Neural progenitor cell (in vitro differentiated cells): Measurements from ENCODE around the gene HSPA12A. TPM values are rescaled to one million over a fixed set of nuclear protein-coding genes. Genes with fewer than 3 reads are reported as not detected.

Experiments used
- DNase-seq: peaks from one replicate; pipeline ENCODE4 v3.0.0-alpha.2; 2016; ENCODE audit warnings: low spot score
- H2AFZ ChIP-seq: fragments of 200-600 bp; sonication (generic); replicated peaks from 2 replicates; pipeline ENCODE4 v1.6.1; 2016; ENCODE audit warnings: antibody characterized with exemption
- H3F3A ChIP-seq: fragments of 200-600 bp; sonication (generic); 2 replicates; pipeline ENCODE4 v1.6.1; 2016; ENCODE audit warnings: antibody characterized with exemption, low read depth
- H3K27ac ChIP-seq: fragments of 200-600 bp; sonication (generic); 2 replicates; pipeline ENCODE4 v1.5.1; 2016; ENCODE audit warnings: mild to moderate bottlenecking
- H3K27me3 ChIP-seq: fragments of 200-600 bp; sonication (generic); 2 replicates; pipeline ENCODE4 v1.6.1; 2016; ENCODE audit warnings: mild to moderate bottlenecking, moderate library complexity
- H3K36me3 ChIP-seq: fragments of 200-600 bp; sonication (generic); 2 replicates; pipeline ENCODE4 v1.5.1; 2016
- H3K4me1 ChIP-seq: fragments of 200-600 bp; sonication (generic); 2 replicates; pipeline ENCODE4 v1.6.1; 2016; ENCODE audit warnings: mixed run types
- H3K4me2 ChIP-seq: fragments of 200-600 bp; sonication (generic); 2 replicates; pipeline ENCODE4 v1.6.1; 2016
- H3K4me3 ChIP-seq: fragments of 200-600 bp; sonication (generic); 2 replicates; pipeline ENCODE4 v1.5.1; 2016
- H3K79me2 ChIP-seq: fragments of 200-600 bp; sonication (generic); 2 replicates; pipeline ENCODE4 v1.6.1; 2016; ENCODE audit warnings: low read depth
- H3K9ac ChIP-seq: fragments of 200-600 bp; sonication (generic); 2 replicates; pipeline ENCODE4 v1.6.1; 2016
- H3K9me3 ChIP-seq: fragments of 200-600 bp; sonication (generic); 2 replicates; pipeline ENCODE4 v1.5.1; 2016; ENCODE audit warnings: low read depth
- H4K20me1 ChIP-seq: fragments of 200-600 bp; sonication (generic); 2 replicates; pipeline ENCODE4 v1.6.1; 2016; ENCODE audit warnings: low read depth
- H3K27ac Mint-ChIP-seq: 3 replicates; pipeline ENCODE4 v1.8.0; 2021; ENCODE audit warnings: mixed read lengths
- H3K27me3 Mint-ChIP-seq: 2 replicates; pipeline ENCODE4 v1.8.0; 2022; ENCODE audit warnings: low read depth, mild to moderate bottlenecking, inconsistent platforms, moderate library complexity, mixed read lengths; ENCODE audit not compliant: insufficient read depth
- H3K36me3 Mint-ChIP-seq: 3 replicates; pipeline ENCODE4 v1.8.0; 2021; ENCODE audit warnings: mixed read lengths
- H3K4me1 Mint-ChIP-seq: 3 replicates; pipeline ENCODE4 v1.8.0; 2021; ENCODE audit warnings: mixed read lengths
- H3K4me3 Mint-ChIP-seq: 3 replicates; pipeline ENCODE4 v1.8.0; 2021; ENCODE audit warnings: mild to moderate bottlenecking, moderate library complexity, mixed read lengths
- H3K9me3 Mint-ChIP-seq: 3 replicates; pipeline ENCODE4 v1.8.0; 2020; ENCODE audit warnings: mixed read lengths
- CTCF ChIP-seq: fragments of 200-600 bp; sonication (generic); IDR thresholded peaks from 2 replicates; pipeline ENCODE4 v1.5.1; 2017; ENCODE audit warnings: antibody characterized with exemption, mild to moderate bottlenecking
- EZH2 ChIP-seq: fragments of 200-600 bp; sonication (generic); IDR thresholded peaks from 2 replicates; pipeline ENCODE4 v1.6.1; 2017; ENCODE audit warnings: antibody characterized with exemption, mild to moderate bottlenecking, moderate library complexity
- EZH2phosphoT487 ChIP-seq: fragments of 200-600 bp; sonication (generic); IDR thresholded peaks from 2 replicates; pipeline ENCODE4 v1.6.1; 2017; ENCODE audit warnings: antibody characterized with exemption
- total RNA-seq: library from RNA; depleted of rRNA; stranded (reverse); fragments of >200 nt; gene quantifications from 2 replicates; pipeline ENCODE4 v1.2.3, GENCODE V29; 2015; ENCODE audit warnings: low replicate concordance

The HSPA12A gene
- total RNA-seq, 1 donor from 2014 or later: 5.6 TPM

- peaks cover 2% of the 10 kb centered on the region for H3K27me3 Mint-ChIP-seq
- H3K36me3 Mint-ChIP-seq: no peaks in the 10 kb centered on the region
- peak overlapping the region; percentile 65 for H2AFZ ChIP-seq
- H3K4me3 ChIP-seq: no peak overlapping the region
- H3K9me3 Mint-ChIP-seq: peaks cover 5% of the 10 kb centered on the region
- no peaks in the 10 kb centered on the region for H3K79me2 ChIP-seq
- no peak overlapping the region for H3K4me3 Mint-ChIP-seq
- no peak for TF ChIP-seq CTCF
- TF ChIP-seq EZH2: no peak
- no peak for TF ChIP-seq EZH2phosphoT487
- peaks cover 10% of the 10 kb centered on the region for H3K4me1 Mint-ChIP-seq
- H3K27ac ChIP-seq: no peak overlapping the region
- H3K4me2 ChIP-seq: no peak overlapping the region
- H3F3A ChIP-seq: no peaks in the 10 kb centered on the region
- peaks cover 10% of the 10 kb centered on the region for H3K27me3 ChIP-seq
- H3K9ac ChIP-seq: no peak overlapping the region
- DNase-seq: no peak
- no peaks in the 10 kb centered on the region for H3K4me1 ChIP-seq
- H3K9me3 ChIP-seq: no peaks in the 10 kb centered on the region
- H4K20me1 ChIP-seq: no peaks in the 10 kb centered on the region
- H3K36me3 ChIP-seq: no peaks in the 10 kb centered on the region
- H3K27ac Mint-ChIP-seq: no peak overlapping the region
Measured at GRCh38 chr10:116787053-116787659, 44.8 kb upstream of the HSPA12A start.

DNA sequence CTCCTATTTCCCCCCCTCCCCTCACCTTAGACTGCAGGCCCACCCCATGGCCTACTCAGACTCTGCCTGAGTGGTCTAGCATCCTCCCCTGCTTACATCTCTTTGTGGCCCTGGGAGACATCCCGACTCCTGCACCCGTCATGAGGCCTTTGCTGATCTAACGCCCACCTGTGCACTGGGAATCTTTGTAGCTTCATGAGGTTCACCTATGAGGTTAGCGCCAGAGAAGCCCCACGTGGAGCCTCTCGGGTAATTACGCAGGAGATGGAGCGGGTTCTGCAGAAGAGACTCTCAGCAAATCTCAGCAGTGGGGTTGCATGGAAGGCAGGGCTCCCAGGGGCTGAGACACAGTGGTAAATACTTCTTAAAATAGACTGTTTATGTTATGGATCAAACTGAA is 43.5 kb upstream of the HSPA12A start:
- Histone ChIP-seq H4K20me1 (no peaks in the 10 kb centered on the region), H2AFZ (no peak overlapping the region), H3K4me3 (no peak overlapping the region), H3K27ac (no peak overlapping the region), H3K9me3 (no peaks in the 10 kb centered on the region), H3K4me1 (no peaks in the 10 kb centered on the region), H3K79me2 (no peaks in the 10 kb centered on the region), H3K9ac (no peak overlapping the region), H3K27me3 (peaks cover 10% of the 10 kb centered on the region), H3K36me3 (no peaks in the 10 kb centered on the region), H3F3A (no peaks in the 10 kb centered on the region), H3K4me2 (no peak overlapping the region)
- peaks cover 4% of the 10 kb centered on the region for H3K27me3 Mint-ChIP-seq
- no peak overlapping the region for H3K27ac Mint-ChIP-seq
- no peaks in the 10 kb centered on the region for H3K36me3 Mint-ChIP-seq
- no peak for TF ChIP-seq CTCF
- TF ChIP-seq EZH2: no peak
- no peak for TF ChIP-seq EZH2phosphoT487
- no peak overlapping the region for H3K4me3 Mint-ChIP-seq
- no peak for DNase-seq
- peaks cover 5% of the 10 kb centered on the region for H3K9me3 Mint-ChIP-seq
- H3K4me1 Mint-ChIP-seq: peaks cover 18% of the 10 kb centered on the region

GRCh38 chr10:116785282-116785681 is 42.9 kb upstream of the HSPA12A start:
- H3K27ac Mint-ChIP-seq: no peak overlapping the region

More at GRCh38 chr10:116785282-116785681, 42.9 kb upstream of the HSPA12A start:
- Histone ChIP-seq H3K4me1 (no peaks in the 10 kb centered on the region), H3K4me3 (no peak overlapping the region), H3K9ac (no peak overlapping the region), H3K9me3 (no peaks in the 10 kb centered on the region), H3K27ac (no peak overlapping the region), H3K79me2 (no peaks in the 10 kb centered on the region), H3K36me3 (no peaks in the 10 kb centered on the region), H4K20me1 (no peaks in the 10 kb centered on the region), H3K4me2 (no peak overlapping the region), H2AFZ (no peak overlapping the region), H3F3A (no peaks in the 10 kb centered on the region), H3K27me3 (peaks cover 10% of the 10 kb centered on the region)
- TF ChIP-seq CTCF (no peak), EZH2phosphoT487 (no peak), EZH2 (no peak)
- no peaks in the 10 kb centered on the region for H3K36me3 Mint-ChIP-seq
- H3K4me1 Mint-ChIP-seq: peaks cover 18% of the 10 kb centered on the region
- peak overlapping the region; percentile 41 for H3K4me3 Mint-ChIP-seq
- H3K27me3 Mint-ChIP-seq: peaks cover 2% of the 10 kb centered on the region
- peaks cover 3% of the 10 kb centered on the region for H3K9me3 Mint-ChIP-seq
- no peak for DNase-seq
